ENCODE results near the gene ZNF827.
A peak's percentile ranks its signal among the peaks of the same experiment; 100 is the strongest.
"Not testable (repeated sequence)": the region's sequence is repeated elsewhere in the genome, so short reads cannot be mapped to it uniquely, and the experiment has no call there.

ZNF827 gene

DNA sequence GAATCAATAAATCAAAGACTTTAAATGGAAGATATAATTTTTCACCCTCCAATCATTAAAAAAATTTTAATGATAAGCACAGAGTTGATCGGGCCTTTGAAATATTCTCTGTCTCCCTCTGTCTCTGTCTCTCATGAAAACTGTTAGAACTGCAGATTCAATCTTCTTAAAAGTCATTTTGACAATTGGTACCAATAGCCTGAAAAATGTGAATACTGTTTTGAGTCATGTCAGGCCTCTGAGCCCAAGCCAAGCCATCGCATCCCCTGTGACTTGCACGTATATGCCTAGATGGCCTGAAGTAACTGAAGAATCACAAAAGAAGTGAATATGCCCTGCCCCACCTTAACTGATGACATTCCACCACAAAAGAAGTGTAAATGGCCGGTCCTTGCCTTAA lies 106.2 kb downstream of the ZNF827 start:
- H3K4me1 ChIP-seq (ENCODE audit: insufficient read depth, low read length); H3K9ac ChIP-seq (ENCODE audit: low read length); H3K4me3 ChIP-seq (ENCODE audit: low read depth in 1 of 2, low read length in 2 of 2); H3K27ac ChIP-seq (ENCODE audit: low read depth, low read length); H3K27me3 ChIP-seq (ENCODE audit: control insufficient read depth in 1 of 2, insufficient read depth in 2 of 2, low read length in 2 of 2); H3K36me3 ChIP-seq (ENCODE audit: insufficient read depth, low read length); H3K9me3 ChIP-seq (ENCODE audit: low read length): not testable (repeated sequence)

DNA sequence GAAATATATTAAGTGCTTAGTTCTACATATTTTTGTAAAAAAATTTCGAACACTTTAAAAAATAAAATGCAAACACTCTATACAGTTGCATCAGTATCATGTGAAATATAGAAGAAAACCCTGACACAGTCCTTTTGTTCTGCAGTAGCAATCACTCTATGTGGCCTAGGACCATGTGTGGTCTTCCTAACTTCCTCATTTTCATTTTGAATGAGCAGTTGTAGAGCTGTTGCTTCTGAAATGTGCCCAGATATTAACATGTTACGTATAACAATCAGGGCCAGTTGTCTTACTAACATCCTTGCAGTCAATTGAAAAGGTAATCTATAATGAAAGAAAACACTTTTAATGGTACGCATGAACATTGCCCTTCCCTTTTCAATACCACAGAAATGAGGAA lies 107.9 kb downstream of the ZNF827 start:
- H3K4me3 ChIP-seq (ENCODE audit: low read depth in 1 of 2, low read length in 2 of 2) = no peak overlapping the region
- H3K27ac ChIP-seq (ENCODE audit: low read depth, low read length) = no peak overlapping the region
- H3K4me1 ChIP-seq (ENCODE audit: insufficient read depth, low read length) = no peaks in the 10 kb centered on the region
- H3K9ac ChIP-seq (ENCODE audit: low read length) = no peak overlapping the region
- no peaks in the 10 kb centered on the region for H3K36me3 ChIP-seq (ENCODE audit: insufficient read depth, low read length)
- H3K27me3 ChIP-seq (ENCODE audit: control insufficient read depth in 1 of 2, insufficient read depth in 2 of 2, low read length in 2 of 2) = no peaks in the 10 kb centered on the region
- no peaks in the 10 kb centered on the region for H3K9me3 ChIP-seq (ENCODE audit: low read length)

DNA sequence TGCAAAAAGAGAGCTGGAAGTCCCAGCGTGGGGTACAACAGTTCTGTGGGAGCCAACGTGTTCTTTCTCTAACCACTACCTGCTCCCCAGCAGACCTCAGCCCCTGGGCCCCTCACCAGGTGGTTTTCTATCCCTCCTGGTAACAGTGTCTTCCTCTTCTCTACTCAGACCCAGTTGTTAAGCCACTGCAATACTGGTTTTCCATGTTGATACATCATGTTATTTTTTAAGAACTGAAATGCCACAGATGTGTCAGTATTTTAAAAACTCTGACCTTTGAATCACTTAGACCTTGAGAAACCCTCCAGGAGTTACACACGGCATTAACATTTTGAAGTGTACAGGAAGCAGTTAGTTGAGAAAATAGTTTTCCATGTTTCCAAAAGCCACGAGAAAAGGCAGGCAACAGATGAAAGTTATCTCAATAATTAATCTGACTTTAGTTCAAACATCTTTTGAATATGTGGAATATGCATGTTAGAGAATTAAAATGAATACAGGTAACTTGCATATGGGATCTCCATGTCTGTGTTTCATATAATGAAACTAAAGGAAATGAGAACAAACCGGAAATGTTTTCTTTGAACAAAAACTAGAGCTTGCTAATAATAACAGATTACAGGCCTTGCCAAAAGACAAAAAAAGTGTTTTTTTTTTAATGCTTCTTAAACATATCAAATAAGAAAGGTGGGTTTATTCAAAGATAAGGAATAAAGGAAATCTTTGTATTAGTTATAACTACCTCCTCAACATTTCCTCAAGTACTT lies 108.8 kb downstream of the ZNF827 start:
- H3K27me3 ChIP-seq (ENCODE audit: control insufficient read depth in 1 of 2, insufficient read depth in 2 of 2, low read length in 2 of 2) = no peaks in the 10 kb centered on the region

DNA sequence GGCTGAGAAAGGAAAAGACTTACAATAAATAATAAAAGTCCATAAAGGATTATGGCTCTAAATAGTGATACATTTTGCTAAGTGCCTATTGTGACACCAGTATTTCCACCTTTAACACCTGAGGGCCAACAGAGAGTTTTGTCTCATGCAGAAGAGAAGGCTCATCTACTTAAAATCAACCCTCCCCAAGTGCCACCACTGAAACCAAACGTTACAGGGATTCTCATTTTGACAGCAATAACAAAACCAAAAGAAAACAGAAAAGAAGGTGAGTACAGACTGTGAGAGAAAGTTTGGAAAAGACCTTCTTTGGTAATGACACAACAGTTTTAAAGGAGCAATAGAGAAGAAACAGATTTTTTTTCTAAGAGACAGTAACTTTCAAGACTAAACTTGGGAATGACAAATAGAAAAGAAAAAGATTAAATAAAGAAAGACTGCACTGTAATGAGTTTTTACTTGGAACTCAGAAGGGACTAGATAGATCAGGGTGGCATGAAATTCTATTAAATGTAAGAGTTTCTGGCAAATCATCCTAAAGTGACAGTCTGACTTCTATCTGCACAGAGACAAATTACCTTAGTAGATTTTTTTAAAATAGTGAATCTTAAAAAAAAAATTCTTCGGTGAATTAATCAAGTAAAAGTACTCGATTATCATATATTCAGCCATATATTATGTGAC lies 109.7 kb downstream of the ZNF827 start:
- Histone ChIP-seq H3K27ac (ENCODE audit: low read depth, low read length) (no peak overlapping the region), H3K27me3 (ENCODE audit: control insufficient read depth in 1 of 2, insufficient read depth in 2 of 2, low read length in 2 of 2) (no peaks in the 10 kb centered on the region), H3K36me3 (ENCODE audit: insufficient read depth, low read length) (no peaks in the 10 kb centered on the region)

More for the DNA sequence above, 108.8 kb downstream of the ZNF827 start:
- H3K9me3 ChIP-seq (ENCODE audit: low read length) = no peaks in the 10 kb centered on the region
- H3K27ac ChIP-seq (ENCODE audit: low read depth, low read length) = no peak overlapping the region
- no peak overlapping the region for H3K9ac ChIP-seq (ENCODE audit: low read length)
- H3K36me3 ChIP-seq (ENCODE audit: insufficient read depth, low read length) = no peaks in the 10 kb centered on the region
- no peaks in the 10 kb centered on the region for H3K4me1 ChIP-seq (ENCODE audit: insufficient read depth, low read length)
- H3K4me3 ChIP-seq (ENCODE audit: low read depth in 1 of 2, low read length in 2 of 2) = no peak overlapping the region

DNA sequence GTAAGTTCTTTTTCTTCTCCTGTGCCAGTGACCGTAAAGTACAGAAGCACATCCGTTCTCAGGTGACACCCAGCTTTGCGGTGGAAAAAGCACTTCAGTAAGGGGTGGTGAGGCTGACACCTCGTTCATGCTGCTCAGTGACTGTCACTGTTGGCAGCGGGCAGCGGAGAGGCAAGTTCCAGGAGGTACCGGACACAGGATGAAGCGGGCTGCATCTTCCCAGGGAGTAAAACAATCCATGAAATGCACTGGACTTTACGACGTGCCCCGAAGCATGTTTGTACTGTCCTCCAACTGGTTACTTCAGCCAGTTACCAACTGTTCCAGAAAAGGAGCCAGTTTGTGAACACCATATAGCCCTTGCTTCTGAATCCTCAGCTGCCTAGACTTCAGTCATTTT lies 110.7 kb downstream of the ZNF827 start:
- Histone ChIP-seq H3K4me3 (ENCODE audit: low read depth in 1 of 2, low read length in 2 of 2) (no peak overlapping the region), H3K4me1 (ENCODE audit: insufficient read depth, low read length) (no peaks in the 10 kb centered on the region), H3K36me3 (ENCODE audit: insufficient read depth, low read length) (no peaks in the 10 kb centered on the region), H3K27ac (ENCODE audit: low read depth, low read length) (no peak overlapping the region), H3K9me3 (ENCODE audit: low read length) (no peaks in the 10 kb centered on the region), H3K27me3 (ENCODE audit: control insufficient read depth in 1 of 2, insufficient read depth in 2 of 2, low read length in 2 of 2) (no peaks in the 10 kb centered on the region), H3K9ac (ENCODE audit: low read length) (no peak overlapping the region)

More for the DNA sequence above, 109.7 kb downstream of the ZNF827 start:
- Histone ChIP-seq H3K4me3 (ENCODE audit: low read depth in 1 of 2, low read length in 2 of 2) (no peak overlapping the region), H3K9ac (ENCODE audit: low read length) (no peak overlapping the region), H3K9me3 (ENCODE audit: low read length) (no peaks in the 10 kb centered on the region), H3K4me1 (ENCODE audit: insufficient read depth, low read length) (no peaks in the 10 kb centered on the region)

DNA sequence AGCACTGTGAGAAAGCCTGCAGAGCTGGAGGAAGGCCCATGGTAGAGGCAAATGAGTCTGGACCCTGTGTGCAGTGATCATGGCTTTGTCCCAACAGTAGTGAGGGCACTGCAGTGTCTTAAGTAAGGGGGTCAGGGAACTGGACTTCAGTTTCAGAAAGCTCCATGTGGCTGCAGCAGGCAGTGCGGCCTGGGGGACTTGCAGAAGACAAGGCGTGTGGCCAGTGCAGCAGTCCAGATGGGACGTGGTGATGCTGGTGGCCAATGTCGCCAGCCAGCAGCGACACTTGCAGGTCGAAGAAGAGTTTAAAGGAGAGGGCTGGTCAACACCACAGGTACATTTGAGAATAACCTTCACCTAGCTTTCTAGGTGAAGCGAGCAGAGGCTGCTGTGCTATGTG lies 113.4 kb downstream of the ZNF827 start:
- Histone ChIP-seq H3K4me3 (ENCODE audit: low read depth in 1 of 2, low read length in 2 of 2) (no peak overlapping the region), H3K27ac (ENCODE audit: low read depth, low read length) (no peak overlapping the region), H3K9ac (ENCODE audit: low read length) (no peak overlapping the region), H3K36me3 (ENCODE audit: insufficient read depth, low read length) (no peaks in the 10 kb centered on the region), H3K9me3 (ENCODE audit: low read length) (no peaks in the 10 kb centered on the region), H3K4me1 (ENCODE audit: insufficient read depth, low read length) (peaks cover 21% of the 10 kb centered on the region), H3K27me3 (ENCODE audit: control insufficient read depth in 1 of 2, insufficient read depth in 2 of 2, low read length in 2 of 2) (no peaks in the 10 kb centered on the region)

DNA sequence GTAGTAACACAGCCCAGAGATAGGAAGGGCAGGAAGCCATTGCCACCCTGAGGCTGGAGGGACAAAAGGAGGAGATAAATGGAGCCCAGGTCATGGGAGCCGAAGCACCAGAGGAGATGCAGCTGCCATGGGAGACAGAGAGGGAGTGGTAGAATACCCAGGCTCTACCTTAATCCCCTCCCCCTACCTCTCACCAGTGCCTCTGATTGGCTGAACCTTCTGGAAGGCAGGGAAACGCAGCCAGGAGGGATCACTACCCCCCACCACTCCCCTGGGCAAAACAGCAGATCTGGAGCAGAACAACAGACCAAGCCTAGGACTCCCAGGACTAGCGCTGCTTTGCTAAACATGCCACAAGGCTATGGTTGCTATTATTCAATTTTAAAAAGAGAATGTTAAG lies 114.2 kb downstream of the ZNF827 start:
- H3K4me1 ChIP-seq (ENCODE audit: insufficient read depth, low read length) = peaks cover 29% of the 10 kb centered on the region
- no peaks in the 10 kb centered on the region for H3K36me3 ChIP-seq (ENCODE audit: insufficient read depth, low read length)
- H3K9ac ChIP-seq (ENCODE audit: low read length) = no peak overlapping the region
- H3K27me3 ChIP-seq (ENCODE audit: control insufficient read depth in 1 of 2, insufficient read depth in 2 of 2, low read length in 2 of 2) = no peaks in the 10 kb centered on the region
- no peak overlapping the region for H3K4me3 ChIP-seq (ENCODE audit: low read depth in 1 of 2, low read length in 2 of 2)
- H3K9me3 ChIP-seq (ENCODE audit: low read length) = no peaks in the 10 kb centered on the region
- no peak overlapping the region for H3K27ac ChIP-seq (ENCODE audit: low read depth, low read length)

DNA sequence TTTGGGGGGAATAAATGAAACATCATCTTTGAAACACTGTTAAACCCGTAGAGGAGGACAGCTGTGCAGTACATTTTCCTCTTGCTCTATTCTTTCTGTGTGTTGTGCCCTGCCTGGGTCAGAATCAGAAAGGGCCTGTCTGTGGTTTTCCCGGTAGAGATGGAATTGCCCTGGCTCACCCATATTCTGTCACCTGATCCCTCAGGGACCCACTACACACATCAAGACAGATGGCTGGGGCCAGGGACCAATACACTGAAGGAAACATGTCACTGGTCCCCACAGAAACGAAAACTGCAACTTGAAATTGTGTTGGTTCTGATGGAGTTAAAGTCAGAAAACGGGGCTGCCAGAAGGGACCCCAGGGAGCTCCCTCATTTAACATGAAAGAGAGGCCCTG lies 114.9 kb downstream of the ZNF827 start:
- no peaks in the 10 kb centered on the region for H3K9me3 ChIP-seq (ENCODE audit: low read length)
- peaks cover 34% of the 10 kb centered on the region for H3K4me1 ChIP-seq (ENCODE audit: insufficient read depth, low read length)
- H3K27ac ChIP-seq (ENCODE audit: low read depth, low read length) = no peak overlapping the region
- H3K27me3 ChIP-seq (ENCODE audit: control insufficient read depth in 1 of 2, insufficient read depth in 2 of 2, low read length in 2 of 2) = no peaks in the 10 kb centered on the region
- no peak overlapping the region for H3K4me3 ChIP-seq (ENCODE audit: low read depth in 1 of 2, low read length in 2 of 2)
- H3K9ac ChIP-seq (ENCODE audit: low read length) = no peak overlapping the region
- H3K36me3 ChIP-seq (ENCODE audit: insufficient read depth, low read length) = no peaks in the 10 kb centered on the region

DNA sequence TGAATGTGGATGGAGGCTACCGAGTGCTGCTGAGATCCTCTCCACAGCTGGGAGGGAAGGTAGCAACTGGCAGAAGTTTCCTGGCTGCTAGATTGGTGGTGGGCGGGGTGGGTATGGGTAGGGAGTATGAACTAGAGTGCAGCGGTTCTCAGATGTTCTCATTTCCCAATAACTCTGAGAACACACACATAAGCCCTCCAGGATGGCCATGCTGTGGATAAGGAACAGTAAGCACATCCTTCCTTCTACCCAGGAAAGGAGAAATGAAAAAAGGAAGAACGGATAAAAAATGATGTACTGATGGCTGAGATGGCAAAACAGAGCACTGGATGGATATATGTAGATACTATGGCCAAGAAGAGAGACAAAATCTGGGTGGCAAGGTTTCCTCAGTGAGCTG lies 116.0 kb downstream of the ZNF827 start:
- Histone ChIP-seq H3K4me1 (ENCODE audit: insufficient read depth, low read length) (peaks cover 34% of the 10 kb centered on the region), H3K27me3 (ENCODE audit: control insufficient read depth in 1 of 2, insufficient read depth in 2 of 2, low read length in 2 of 2) (no peaks in the 10 kb centered on the region), H3K9ac (ENCODE audit: low read length) (no peak overlapping the region), H3K9me3 (ENCODE audit: low read length) (no peaks in the 10 kb centered on the region), H3K27ac (ENCODE audit: low read depth, low read length) (no peak overlapping the region), H3K36me3 (ENCODE audit: insufficient read depth, low read length) (no peaks in the 10 kb centered on the region), H3K4me3 (ENCODE audit: low read depth in 1 of 2, low read length in 2 of 2) (no peak overlapping the region)

DNA sequence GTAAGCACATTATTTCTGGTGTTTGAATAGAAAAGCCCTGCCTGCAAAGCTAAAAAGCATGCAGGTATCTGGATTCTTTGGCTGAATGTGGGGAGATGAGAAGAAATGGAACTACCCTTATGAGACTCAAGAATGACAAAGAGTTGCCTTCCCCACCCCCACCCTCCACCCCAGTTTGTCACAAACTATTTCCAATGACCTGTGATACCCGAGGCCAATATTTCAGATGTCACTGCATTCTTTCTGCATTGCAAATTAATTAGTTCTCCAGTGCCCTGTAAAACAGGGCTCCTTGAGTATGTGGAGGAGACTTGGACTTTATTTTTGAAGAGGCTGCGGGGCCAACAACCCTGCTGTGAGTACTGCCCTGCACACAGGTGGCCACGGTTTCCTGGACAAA lies 116.4 kb downstream of the ZNF827 start:
- Histone ChIP-seq H3K9me3 (ENCODE audit: low read length) (no peaks in the 10 kb centered on the region), H3K27me3 (ENCODE audit: control insufficient read depth in 1 of 2, insufficient read depth in 2 of 2, low read length in 2 of 2) (no peaks in the 10 kb centered on the region), H3K27ac (ENCODE audit: low read depth, low read length) (no peak overlapping the region), H3K9ac (ENCODE audit: low read length) (no peak overlapping the region), H3K4me1 (ENCODE audit: insufficient read depth, low read length) (peaks cover 34% of the 10 kb centered on the region), H3K4me3 (ENCODE audit: low read depth in 1 of 2, low read length in 2 of 2) (no peak overlapping the region), H3K36me3 (ENCODE audit: insufficient read depth, low read length) (no peaks in the 10 kb centered on the region)

DNA sequence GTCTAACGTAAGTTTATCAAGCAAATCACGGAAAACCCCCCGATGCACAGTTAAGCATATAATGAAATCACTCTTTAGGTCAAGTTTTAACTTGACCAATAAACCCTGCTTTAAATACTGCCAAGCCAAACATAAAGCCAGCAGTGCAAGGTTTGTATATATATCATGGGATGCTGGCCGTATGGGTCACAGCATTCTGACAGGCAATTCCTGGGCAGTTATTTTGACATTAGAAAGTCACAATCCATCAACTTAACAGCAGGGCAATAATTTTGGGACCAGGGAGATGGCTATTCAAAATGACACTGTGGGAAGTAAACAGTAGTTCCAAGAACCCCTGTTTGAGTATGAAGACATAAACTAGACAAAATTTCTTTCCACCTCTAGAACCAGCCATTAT lies 116.9 kb downstream of the ZNF827 start:
- H3K9ac ChIP-seq (ENCODE audit: low read length) = no peak overlapping the region
- peaks cover 34% of the 10 kb centered on the region for H3K4me1 ChIP-seq (ENCODE audit: insufficient read depth, low read length)
- no peak overlapping the region for H3K27ac ChIP-seq (ENCODE audit: low read depth, low read length)
- H3K27me3 ChIP-seq (ENCODE audit: control insufficient read depth in 1 of 2, insufficient read depth in 2 of 2, low read length in 2 of 2) = no peaks in the 10 kb centered on the region
- no peak overlapping the region for H3K4me3 ChIP-seq (ENCODE audit: low read depth in 1 of 2, low read length in 2 of 2)
- no peaks in the 10 kb centered on the region for H3K36me3 ChIP-seq (ENCODE audit: insufficient read depth, low read length)
- no peaks in the 10 kb centered on the region for H3K9me3 ChIP-seq (ENCODE audit: low read length)

DNA sequence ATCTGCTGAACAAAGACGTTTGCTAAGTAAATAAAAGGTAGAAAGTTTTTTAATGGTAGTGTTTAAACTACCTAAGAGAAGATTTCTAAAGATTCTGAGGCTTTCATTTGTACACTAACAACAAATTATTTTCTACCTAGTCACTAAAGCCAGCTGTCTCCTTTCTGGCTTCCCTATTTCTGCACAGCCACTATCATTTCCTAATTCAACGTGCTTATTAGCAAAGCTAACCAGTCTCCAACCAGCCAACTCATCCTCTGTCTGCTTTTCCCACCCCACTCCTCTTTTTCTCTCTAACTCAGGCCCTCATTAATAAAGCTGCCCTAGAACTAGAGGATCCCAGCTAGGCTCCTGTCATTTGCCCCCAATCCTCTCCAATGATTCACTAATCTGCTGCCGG lies 118.2 kb downstream of the ZNF827 start:
- Histone ChIP-seq H3K4me3 (ENCODE audit: low read depth in 1 of 2, low read length in 2 of 2) (no peak overlapping the region), H3K27me3 (ENCODE audit: control insufficient read depth in 1 of 2, insufficient read depth in 2 of 2, low read length in 2 of 2) (no peaks in the 10 kb centered on the region), H3K4me1 (ENCODE audit: insufficient read depth, low read length) (peaks cover 34% of the 10 kb centered on the region), H3K9me3 (ENCODE audit: low read length) (no peaks in the 10 kb centered on the region), H3K27ac (ENCODE audit: low read depth, low read length) (peak overlapping the region; percentile 12), H3K36me3 (ENCODE audit: insufficient read depth, low read length) (no peaks in the 10 kb centered on the region), H3K9ac (ENCODE audit: low read length) (no peak overlapping the region)

Measured in muscle layer of colon (tissue), 2 donors.